Activated naive CD8-positive, alpha-beta T cell treated with anti-CD3 and anti-CD28 coated beads, Interleukin-2, amount 50 U/mL, for 16 hours (primary cell): ENCODE measurements around the gene KCNIP1.

Experiments used
- DNase-seq: peaks from one replicate; pipeline ENCODE4 v3.0.0-alpha.2; 2020; ENCODE audit warnings: low read depth, low spot score

Gene KCNIP1

DNA sequence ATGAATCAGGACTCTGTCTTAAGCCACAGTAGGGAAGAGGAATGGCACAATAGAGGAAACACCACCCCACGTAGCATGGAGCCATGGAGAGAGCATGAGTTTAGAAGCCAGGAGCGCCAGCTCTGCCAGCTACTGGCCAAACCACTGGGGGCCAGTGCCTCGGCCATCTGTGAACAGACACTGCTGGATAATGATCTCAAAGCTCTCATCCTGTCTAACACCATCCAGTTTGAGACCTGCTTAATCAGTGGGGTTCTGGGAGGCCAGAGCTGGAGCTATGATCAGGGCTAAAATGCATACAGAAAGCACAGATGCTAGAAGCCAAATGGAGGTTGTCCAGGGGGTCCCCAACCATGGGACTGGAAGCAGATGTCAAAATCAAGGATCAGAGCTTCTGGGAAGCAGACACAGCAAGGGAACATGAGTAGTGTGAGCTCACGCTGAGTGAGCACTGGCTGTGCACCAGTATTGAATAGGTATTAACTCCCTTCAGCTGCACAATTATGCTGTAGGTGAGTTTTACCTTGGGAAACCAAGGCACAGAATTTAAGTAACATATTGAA is 92.7 kb downstream of the KCNIP1 start:
- no peak for DNase-seq

DNA sequence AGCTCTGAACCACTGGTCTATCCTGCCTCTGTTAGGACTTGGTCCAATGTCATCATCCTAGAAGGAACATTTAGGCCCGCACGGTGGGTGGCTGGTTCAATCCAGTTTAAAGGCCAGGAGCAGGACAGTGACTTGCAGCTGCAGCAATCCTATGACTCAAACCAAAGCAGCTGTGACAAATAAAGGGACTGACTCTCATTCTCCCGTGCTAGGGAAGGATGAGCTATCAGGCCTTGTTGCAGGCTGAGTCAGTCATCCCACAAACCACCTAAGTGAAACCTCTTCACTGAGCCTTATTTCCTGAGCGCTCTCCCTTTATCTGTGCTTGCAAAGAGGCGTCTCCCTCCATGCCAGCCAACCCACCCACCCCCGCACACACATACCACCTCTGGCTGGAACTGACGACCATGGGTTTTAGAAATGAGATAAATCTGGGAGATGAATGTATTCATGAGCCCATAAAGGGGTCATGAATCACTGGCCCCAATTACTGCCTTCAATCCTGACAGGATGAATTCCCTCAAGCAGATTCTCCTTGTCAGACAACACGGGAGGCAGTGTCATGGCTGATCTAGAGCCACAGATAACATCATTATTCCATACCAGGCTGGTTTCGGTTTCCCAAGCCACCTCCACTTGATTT is 93.4 kb downstream of the KCNIP1 start:
- no peak for DNase-seq

DNA sequence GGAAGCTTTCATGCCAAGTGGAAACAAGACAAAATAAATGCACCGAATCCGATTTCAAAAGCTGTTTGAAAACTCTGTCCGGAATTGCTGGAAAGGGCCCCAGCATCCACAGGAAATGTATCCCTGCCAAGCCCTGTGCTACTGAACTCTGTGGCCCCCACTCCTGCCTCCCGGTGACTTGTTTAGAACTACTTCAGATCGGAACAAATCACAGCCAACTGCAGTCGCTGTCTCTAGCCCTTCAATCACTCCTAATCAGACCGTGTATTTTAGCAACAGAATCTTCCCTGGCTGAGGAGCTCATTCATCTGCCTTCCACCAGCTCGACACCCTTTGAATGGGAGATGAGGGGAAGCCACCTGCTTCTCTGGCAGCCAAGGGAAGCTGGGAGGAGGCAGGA is 94.1 kb downstream of the KCNIP1 start:
- DNase-seq: no peak

DNA sequence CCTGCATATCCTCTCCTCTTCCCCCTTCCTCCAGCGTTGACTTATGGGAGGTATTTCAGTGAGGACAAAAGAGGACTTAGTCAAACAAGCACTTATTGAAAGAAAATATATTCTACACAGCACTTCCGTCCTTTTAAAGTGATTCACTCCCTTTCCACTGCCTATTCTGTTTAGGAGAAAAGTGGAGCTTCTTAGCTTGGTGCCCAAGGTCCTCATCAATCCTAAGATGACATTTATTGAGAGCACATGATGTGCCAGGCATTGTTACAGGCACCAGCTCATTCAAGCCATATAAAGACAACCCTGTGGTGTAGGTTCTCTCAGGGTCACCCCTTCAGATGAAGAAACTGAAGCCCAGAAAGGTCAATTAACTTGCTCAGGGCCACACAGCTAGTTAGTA is 95.9 kb downstream of the KCNIP1 start:
- no peak for DNase-seq

DNA sequence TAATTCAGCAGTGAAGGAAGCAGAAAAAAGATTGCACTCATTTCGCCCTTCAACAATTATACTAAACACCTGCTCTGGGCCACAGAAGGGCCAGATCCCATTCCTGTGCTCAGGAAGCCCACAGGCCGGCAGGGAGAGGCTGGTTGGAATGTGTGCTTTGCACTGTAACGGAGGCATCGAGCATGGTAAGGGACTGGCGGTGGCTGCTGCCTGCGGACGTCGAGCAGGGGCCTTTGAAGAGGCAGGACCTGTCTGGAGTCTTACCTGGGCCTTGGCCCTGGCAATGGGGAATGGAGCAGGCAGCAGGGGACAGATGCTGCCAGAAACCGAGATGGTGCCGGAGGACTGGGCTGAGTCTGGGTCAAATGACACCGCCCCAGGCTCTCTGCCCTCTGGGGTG is 97.8 kb downstream of the KCNIP1 start:
- no peak for DNase-seq

DNA sequence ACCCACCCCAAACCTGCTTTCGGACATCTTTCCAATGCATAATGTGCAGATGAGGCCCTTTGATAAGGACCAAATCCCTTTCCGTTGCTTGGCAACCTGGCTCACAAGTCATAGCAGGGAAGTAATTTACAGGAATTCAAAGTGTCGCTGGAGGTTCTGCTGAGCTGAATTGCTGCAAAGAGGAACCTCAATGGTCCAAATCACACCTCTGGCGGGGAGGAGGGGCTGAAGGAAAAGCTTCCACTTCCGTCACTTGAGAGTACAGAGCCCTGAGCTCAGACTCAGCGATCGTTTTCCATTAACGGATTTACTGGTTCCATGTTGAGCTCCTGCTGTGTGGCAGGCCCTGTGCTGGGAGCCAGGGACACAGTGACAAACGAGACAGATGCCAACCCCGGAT is 99.3 kb downstream of the KCNIP1 start:
- DNase-seq: no peak

DNA sequence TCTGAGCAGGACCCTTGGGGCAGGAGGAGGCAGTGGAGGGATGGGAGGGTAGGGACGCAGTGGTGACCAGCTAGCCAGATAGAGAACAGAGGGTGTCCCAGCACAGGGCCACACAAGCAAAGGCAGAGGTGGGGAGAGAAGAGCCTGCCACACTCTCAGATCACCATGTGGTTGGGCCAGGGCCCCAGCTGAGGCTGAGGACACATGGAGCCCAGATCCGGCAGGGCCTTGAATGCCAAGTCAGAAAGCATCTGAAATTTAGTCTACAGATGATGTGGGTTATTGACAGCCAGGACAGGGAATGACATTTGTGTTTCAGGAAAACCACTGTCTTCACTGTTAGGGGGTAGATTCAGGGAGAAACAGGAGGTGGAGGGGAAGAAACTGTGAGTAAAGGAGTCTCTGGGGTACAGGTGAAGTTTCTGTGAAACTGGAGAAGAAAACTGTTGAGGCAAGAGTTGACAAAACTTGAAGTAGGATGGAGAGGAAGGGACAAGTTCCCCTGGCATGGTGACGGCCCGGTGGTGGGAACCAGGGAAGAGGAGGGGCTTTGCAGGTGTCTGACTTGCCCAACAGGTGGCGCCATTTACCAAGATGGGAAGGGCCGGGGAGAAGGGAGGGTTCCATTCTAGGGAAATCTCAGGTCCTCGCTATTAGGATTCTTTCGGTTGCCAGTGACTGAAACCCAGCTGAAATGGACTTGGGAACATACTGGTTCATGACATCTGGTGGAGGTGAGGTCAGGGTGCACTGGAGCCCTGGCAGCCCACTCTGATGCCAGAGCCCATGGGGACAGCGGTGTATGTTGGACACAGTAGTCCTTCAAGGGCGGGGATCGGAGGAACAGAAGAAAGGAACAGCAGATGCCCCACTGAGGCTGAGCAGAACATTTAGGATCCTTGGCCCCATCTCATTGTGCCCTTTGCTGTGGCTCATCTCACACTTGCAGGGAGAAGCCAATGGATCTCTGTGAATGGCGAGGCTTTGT is 100.1 kb downstream of the KCNIP1 start:
- no peak for DNase-seq

DNA sequence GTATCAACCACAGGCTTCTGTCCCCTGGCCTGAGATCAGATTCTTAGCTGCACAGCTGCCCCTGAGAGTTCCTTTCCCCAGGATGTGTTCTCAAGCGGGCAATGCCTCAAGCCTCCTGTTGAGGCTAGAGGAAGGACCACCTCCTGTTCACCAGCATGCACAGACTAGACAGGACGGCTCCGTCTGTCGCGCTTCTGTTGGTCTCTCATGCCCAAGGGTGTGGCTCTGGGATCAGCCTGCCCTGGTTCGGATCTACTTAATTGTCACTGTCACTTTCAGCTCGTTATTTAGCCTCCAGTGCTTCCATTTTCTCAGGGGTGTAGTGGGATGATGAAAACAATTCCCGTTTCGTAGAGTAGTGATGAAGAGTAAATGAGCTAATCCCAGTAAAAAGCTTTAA is 103.1 kb downstream of the KCNIP1 start:
- DNase-seq: no peak

DNA sequence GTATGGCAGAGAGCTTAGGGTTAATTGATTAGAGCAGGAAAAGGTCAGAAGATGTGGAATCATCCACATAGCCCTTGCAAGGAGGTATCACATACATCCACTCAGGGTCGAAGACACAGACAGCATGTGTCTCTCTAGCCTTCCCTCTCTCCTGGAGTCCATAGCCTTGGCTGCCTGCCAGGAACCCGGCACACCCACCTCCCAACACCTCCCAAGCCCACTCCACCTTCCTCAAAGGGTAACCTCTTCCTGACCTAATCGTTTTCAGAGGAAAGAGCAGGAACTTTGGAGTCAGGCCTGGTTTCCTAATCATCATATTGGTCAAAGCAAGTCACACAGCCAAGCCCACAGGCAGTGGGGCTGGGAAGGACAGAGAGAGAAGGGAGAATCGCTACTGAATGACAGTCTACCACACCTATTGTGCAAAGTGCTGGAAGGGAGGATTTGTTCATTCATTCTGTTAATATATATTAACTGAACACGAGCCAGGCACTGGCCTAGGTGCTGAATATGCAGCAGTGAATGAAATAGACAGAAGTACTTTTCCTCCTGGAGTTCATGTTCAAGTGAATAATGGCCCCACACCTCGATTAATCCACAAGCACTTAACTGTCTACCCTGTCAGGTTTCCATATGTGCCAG is 107.8 kb downstream of the KCNIP1 start:
- DNase-seq: no peak

DNA sequence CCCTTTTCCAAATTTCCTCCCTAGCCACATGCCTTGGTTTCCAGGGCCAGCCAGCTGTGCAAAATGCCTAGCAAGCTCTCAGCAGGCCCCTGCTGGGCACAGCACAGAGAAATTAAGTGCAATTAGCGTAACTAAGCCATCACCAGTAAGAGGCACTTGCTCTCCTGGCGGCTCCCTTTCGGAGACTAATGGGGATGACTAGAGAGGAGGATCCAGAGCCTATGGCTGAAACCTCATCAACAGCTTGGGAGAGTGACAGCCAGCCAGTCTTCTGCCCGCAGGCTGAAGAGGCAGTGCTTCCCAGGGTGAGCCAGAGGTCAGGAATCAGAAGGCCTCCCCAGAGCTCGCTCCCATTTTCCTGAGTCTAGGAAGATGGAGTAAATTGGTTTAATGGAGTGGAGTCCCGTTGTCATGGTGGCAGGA is 108.4 kb downstream of the KCNIP1 start:
- no peak for DNase-seq

DNA sequence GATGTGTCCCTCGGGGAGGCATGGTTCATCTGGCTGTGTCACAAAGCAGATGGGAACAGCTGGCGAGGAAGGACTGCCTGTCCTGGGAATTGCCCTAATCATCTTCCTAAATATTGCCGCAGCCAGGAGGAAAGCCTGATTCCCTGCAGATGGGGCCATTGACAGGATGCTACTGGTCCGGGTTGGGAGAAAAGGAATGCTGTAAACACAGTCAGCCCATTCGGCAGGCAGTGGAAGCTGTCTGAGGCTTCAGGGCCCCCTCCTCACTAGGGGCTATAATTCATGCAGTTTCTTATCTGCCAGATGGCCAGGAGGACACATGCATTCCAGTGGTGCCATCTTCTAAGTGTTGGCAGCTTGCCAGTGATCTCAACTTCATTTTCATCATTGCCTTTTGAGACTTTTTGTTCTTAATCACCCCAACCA is 110.3 kb downstream of the KCNIP1 start:
- no peak for DNase-seq

DNA sequence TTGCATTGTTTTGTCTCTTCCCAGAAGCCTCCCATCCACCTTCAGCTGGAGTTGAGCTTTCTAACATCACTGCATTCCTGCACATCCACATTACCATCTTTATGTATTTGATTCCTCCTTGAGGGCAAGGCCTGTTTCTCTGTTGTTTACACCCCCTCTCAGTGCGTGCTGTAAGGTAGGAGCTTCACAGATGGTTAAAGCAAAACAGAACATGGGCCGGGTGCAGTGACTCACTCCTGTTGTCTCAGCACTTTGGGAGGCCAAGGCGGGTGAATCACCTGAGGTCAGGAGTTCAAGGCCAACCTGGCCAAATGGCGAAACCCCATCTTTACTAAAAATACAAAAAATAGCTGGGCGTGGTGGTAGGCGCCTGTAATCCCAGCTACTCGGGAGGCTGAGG is 110.9 kb downstream of the KCNIP1 start:
- DNase-seq: no peak

DNA sequence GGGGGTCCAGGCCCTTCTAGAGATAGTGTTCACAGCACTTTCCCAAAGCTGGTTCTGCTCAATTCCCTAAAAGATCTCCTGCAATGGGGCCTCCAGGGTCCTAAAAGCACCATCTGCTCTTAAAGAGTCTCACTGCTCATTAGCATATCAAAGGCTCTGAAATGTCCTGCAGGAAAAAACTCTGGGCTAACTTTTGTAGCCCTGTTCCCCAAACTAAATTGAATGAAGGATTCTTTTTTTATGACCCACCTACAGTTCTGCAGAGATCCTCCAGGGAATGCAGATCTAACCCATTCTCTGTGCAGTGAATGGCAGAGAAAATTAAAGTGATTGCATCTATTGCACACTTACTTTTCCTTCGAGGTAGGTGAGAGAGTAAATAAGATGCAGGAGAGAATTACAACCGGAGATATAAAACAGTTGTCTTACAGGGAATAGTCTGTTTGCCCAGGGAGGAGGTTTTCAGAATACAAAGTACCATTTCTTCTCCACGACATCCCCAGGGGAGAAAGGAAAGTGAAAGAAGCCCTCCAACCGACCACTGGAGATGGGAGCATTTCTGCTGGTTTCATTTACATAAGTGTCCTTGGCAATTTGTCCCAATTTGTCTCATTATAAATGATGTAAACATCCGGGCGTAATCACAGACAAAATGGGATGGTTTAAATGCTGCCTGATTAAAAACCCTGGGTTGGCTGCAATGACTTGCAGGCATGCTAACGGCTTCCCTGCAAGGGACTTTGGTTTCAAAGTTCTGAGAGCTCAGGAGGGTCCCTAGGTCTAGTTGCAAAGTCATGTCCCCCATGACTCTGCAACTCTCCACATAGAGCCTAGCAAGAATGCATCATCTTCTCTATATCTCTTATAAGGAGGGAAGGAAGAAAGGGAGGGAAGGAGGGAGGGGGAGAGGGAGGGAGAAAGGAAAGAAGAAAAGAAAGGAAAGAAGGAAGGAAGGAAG is 114.0 kb downstream of the KCNIP1 start:
- no peak for DNase-seq

DNA sequence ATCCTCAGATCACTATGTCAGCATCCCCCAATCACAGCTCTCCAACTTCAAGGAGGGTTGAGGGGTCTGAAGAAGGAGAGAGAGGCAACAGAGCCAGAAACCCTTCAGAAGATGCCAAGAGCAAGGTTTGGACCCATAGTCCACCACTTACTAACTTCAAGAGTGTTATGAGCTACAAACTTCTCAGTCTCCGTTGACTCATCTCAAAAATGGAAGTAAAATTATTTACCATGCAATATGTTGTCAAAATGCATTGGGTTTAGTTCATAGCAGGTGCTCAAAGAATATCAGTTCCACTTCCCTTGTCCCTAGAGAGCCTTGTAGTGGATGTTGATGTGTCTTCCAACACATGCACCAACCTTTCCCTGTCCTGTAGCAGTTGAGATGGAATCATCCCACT is 116.0 kb downstream of the KCNIP1 start:
- no peak for DNase-seq

DNA sequence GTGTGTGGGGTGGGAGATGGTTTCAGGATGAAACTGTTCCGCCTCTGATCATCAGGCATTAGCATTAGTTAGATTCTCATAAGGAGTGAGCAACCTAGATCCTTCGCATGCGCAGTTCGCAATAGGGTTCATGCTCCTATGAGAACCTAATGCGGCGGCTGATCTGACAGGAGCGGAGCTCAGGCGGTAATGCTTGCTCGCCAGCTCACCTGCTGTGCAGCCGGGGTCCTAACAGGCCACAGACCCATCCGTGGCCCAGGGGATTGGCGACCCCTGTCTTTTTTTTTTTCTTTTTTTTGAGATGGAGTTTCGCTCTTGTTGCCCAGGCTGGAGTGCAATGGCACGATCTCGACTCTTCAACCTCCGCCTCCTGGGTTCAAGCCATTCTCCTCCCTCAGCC is 119.1 kb downstream of the KCNIP1 start:
- no peak for DNase-seq

DNA sequence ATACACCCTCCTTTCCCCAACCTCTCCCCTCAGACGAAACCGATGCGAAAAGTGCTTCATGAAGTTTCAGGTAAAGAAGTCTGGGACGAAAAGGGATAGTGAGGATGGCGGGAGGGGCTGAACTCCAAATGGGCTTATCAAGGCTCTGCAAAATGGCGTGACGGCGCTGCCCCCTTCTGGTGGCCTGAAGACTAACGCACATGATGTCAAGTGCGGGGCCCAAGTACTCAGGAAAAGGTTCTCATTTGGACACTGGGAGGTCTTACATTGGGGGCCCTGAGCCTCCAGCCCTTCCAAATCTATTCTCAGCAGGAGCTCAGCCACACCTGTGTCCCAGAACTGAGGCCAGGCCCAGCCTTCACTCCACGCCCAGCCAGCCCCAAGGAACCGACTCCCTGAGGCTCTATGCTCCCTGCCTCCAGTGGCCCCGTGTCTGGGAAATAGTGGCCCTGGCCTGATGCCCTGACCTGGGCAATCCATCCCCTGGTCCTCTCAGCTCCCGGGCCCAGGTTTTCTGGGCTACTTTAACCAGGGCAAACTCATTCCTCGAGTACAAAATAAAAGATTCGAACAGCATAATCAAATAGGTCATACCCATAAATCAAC is 119.9 kb downstream of the KCNIP1 start:
- DNase-seq: no peak

DNA sequence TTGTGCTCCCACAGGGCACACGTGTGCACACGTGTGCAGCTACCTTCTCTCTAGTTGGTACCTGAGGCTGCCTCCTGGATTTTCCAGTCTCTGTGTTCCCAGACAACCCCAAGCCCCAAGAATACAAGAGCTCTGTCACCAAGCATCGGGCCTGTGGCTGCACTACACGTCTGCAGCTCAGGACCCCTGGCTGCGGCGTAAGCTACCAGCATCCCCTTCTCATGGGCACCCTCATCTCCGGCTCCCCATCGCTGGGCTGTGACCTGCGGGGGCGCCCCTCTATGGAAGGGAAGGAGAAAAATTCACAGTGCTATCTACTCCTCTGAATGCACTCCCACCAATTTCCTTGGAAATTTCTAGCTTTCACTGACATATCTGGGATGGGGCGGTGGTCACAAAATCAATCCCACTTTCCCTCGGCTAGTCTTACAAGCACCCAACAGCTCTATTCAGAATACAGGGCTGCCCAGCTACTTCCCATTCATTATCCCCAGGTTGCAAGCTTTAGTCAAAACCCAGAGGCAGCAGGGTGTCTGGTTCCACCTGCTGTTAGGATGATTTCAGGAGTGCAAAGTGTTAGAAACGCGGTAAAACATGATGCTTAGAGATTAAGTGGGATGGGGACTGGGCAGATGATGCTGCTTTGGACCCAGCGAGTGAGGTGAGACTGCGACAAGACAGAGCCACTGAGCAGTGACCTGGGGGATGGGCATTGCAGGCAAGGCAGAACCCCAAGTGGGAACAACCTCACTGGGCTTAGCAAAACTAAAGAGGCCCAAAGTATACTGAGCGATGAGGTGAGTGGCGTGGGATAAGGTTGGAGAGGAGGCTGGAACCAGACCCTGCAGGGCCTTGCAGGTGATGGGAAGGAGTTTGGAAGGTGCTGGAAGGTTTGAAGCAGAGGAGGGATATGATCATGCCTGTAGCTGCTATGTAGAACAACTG is 121.7 kb downstream of the KCNIP1 start:
- DNase-seq: no peak

DNA sequence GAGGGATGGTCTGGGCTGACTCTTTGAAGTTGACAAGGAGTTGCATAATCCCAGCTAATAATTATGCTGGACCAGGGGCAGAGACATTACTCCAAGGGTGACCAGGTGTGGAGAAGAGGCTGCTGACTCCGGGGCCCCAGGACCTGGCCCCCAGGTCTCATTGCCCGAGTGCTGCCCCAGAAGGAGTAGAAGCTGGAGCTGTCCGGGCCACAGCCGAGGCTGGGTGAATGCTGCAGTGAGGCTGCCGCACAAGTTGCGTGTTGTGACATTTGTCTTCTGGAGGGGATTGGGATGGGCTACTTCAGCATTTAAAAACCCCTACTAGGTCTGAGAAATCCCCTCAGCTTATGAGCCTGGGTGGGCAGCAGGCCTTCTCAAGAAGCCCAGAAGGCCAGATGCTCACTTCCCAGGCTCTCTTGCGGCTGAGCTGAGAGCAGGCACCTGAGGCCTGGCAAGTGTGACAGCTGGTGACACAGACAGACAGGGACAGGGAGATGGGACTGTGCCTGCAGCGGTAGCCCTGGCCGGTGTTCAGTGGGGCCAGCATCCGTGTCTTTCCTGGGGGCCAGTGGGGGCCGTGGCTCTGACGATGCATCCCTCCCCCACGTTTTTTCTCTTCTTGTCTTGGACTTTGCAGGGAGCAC is 122.8 kb downstream of the KCNIP1 start:
- DNase-seq: no peak

DNA sequence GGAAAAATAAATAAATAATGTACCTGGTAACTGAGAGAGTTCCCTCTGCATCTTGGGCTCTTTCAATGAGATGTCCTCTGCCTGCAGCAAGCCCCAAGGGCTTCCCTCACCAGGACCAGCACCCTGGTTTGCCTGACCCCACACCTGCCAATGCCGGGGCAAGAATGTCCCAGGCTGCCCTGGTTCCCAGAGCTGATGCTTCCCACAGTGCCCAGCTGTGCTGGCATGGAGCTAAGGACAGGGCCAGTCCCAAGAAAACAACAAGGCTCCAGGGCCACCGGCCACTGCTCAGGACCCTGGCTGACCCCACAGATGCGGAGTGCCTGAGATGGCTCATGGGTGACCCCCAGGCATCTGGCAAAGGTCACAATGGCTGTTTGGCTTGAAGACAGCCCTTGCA is 123.5 kb downstream of the KCNIP1 start:
- no peak for DNase-seq
